Endometrium (tissue), 2 donors: ENCODE measurements around the gene ABCA13.

Source experiments
- FAIRE-seq: peaks from 2 replicates; lab custom pipeline; 2012; peaks lifted over from hg19 to GRCh38; lab: Jason Lieb, UNC
- donor health status: control.
- donor health status: control.

Gene ABCA13

GRCh38 chr7:48298779-48299178 is 127.5 kb downstream of the ABCA13 start:
- no peak for FAIRE-seq

GRCh38 chr7:48299580-48300169 is 128.4 kb downstream of the ABCA13 start:
- FAIRE-seq, result peak; percentile 70

GRCh38 chr7:48300301-48300700 is 129.0 kb downstream of the ABCA13 start:
- FAIRE-seq, result no peak

GRCh38 chr7:48301201-48301600 is 129.9 kb downstream of the ABCA13 start:
- FAIRE-seq, result no peak

GRCh38 chr7:48304641-48305040 is 133.4 kb downstream of the ABCA13 start:
- no peak for FAIRE-seq

- FAIRE-seq, result no peak
Measured at GRCh38 chr7:48305661-48306060, 134.4 kb downstream of the ABCA13 start.

- no peak for FAIRE-seq
Measured at GRCh38 chr7:48307041-48307714, 135.9 kb downstream of the ABCA13 start.

- no peak for FAIRE-seq
Measured at GRCh38 chr7:48309720-48310119, 138.5 kb downstream of the ABCA13 start.

- FAIRE-seq, result no peak
Measured at GRCh38 chr7:48311464-48312100, 140.3 kb downstream of the ABCA13 start.

- FAIRE-seq, result no peak
Measured at GRCh38 chr7:48312151-48312550, 140.9 kb downstream of the ABCA13 start.

GRCh38 chr7:48316768-48317167 is 145.5 kb downstream of the ABCA13 start:
- no peak for FAIRE-seq

- FAIRE-seq, result no peak
Measured at GRCh38 chr7:48317360-48317759, 146.1 kb downstream of the ABCA13 start.

- no peak for FAIRE-seq
Measured at GRCh38 chr7:48321319-48322010, 150.2 kb downstream of the ABCA13 start.

- FAIRE-seq, result no peak
Measured at GRCh38 chr7:48337012-48337621, 165.9 kb downstream of the ABCA13 start.

GRCh38 chr7:48337781-48338180 is 166.5 kb downstream of the ABCA13 start:
- peak; percentile 29 for FAIRE-seq

- FAIRE-seq, result no peak
Measured at GRCh38 chr7:48347230-48347825, 176.1 kb downstream of the ABCA13 start.

GRCh38 chr7:48350515-48350914 is 179.3 kb downstream of the ABCA13 start:
- no peak for FAIRE-seq

- no peak for FAIRE-seq
Measured at GRCh38 chr7:48351900-48352299, 180.6 kb downstream of the ABCA13 start.

GRCh38 chr7:48355346-48355745 is 184.1 kb downstream of the ABCA13 start:
- no peak for FAIRE-seq

GRCh38 chr7:48360574-48360973 is 189.3 kb downstream of the ABCA13 start:
- FAIRE-seq, result no peak

GRCh38 chr7:48363174-48363573 is 191.9 kb downstream of the ABCA13 start:
- no peak for FAIRE-seq

- FAIRE-seq, result no peak
Measured at GRCh38 chr7:48365010-48365409, 193.8 kb downstream of the ABCA13 start.
